ENCODE data around the gene U2AF1L4. TPM values are rescaled to one million over a fixed set of nuclear protein-coding genes. Genes with fewer than 3 reads are reported as not detected.

Gene U2AF1L4
- total and polyA plus RNA-seq, 7 donors: 12.7 to 53.5 (median 18.2) TPM

DNA sequence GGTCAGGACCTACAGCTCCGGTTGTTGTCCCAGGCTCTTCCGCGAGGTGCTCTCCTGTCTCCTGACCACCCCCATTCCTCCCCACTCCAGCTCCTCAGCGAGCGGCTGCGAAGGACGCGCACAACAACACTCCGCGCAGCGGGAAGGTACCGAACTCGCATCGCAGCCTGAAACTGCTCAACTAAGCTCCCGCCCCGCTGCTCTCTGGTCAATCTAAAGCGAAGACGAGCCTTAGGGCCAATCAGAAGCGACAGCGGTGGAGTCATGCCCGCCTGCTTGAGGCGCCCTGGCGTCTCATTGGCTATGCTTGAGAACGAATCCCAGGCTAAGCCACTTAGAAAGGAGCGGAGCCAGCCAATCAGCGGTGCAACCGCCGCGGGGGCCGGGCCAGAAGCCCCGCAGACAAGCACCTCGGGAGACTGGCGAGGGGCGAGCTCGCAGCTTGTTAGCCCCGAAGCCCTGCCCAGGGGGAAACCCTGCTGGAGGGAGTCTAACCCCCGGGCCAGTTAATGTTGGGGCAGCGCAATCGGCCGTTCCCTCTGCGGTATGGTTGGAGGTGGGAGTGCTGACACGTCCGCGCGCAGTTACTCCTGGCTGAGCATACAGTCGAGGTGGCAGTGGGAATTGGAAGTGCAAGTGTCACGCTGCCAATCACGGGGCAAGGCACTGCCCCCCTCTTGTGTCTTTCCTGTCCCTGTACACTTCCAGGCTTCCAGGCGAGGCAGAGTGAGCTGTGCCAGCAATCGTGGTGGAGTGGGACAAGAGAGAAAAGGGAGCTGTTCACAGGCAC is 42.8 kb downstream of the U2AF1L4 start:
- H3K36me3 ChIP-seq: no peaks in the 10 kb centered on the region
- peak overlapping the region; percentile 48 to 64 (median 53) for H3K4me3 ChIP-seq
- TF ChIP-seq, protein P1, sequence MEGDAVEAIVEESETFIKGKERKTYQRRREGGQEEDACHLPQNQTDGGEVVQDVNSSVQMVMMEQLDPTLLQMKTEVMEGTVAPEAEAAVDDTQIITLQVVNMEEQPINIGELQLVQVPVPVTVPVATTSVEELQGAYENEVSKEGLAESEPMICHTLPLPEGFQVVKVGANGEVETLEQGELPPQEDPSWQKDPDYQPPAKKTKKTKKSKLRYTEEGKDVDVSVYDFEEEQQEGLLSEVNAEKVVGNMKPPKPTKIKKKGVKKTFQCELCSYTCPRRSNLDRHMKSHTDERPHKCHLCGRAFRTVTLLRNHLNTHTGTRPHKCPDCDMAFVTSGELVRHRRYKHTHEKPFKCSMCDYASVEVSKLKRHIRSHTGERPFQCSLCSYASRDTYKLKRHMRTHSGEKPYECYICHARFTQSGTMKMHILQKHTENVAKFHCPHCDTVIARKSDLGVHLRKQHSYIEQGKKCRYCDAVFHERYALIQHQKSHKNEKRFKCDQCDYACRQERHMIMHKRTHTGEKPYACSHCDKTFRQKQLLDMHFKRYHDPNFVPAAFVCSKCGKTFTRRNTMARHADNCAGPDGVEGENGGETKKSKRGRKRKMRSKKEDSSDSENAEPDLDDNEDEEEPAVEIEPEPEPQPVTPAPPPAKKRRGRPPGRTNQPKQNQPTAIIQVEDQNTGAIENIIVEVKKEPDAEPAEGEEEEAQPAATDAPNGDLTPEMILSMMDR (IDR thresholded peaks at IDR 0.05): no peak
- TF ChIP-seq EP300 (IDR thresholded peaks at IDR 0.05) (no peak), POLR2AphosphoS5 (IDR thresholded peaks at IDR 0.05) (peak in 3 of 4 donors; percentile 6 to 77 (median 13)), POLR2A (IDR thresholded peaks at IDR 0.05) (no peak)
- peak; percentile 98 for DNase-seq
- H3K9me3 ChIP-seq: no peaks in the 10 kb centered on the region
- intact Hi-C loops (cut with DNase I): loop anchor here (2.0 to 5.0 kb wide), 2 partner anchors 14 to 60 kb away; partner anchors contain the start of gene ETV2
- 0% methylated on average over 50 of the region's 50 CpGs for WGBS, 2 donors
- peaks cover 0 to 12% (median 12%) of the 10 kb centered on the region in 4 donors for H3K4me1 ChIP-seq
- peaks cover 0 to 20% (median 0%) of the 10 kb centered on the region in 3 donors for H3K27me3 ChIP-seq
- peak overlapping the region in 3 of 4 donors; percentile 34 to 59 (median 44) for H3K27ac ChIP-seq

DNA sequence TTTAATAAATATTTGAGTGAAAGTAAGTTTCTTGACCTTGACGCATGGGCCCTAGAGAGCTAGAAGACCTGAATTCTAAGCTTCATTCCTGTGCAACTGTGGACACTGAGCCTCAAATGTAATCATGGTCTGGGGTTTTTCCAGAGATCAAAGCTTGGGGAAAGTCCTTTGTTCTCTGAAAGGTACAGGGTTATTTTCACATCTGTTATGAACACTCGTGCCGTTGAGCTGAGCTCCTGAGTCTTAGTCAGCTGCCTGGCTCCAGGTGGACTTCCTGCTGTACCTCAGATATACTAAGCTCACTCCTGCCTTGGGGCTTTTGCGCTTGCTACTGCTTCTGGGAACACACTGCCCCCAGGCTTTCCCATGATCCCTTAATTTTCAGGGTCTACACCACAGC is 48.4 kb downstream of the U2AF1L4 start:
- H3K4me3 ChIP-seq: no peak overlapping the region
- H3K27me3 ChIP-seq: no peaks in the 10 kb centered on the region
- H3K36me3 ChIP-seq: no peaks in the 10 kb centered on the region
- intact Hi-C loops (cut with DNase I): no loop called here
- DNase-seq: no peak
- no peak for TF ChIP-seq POLR2A (IDR thresholded peaks at IDR 0.05)
- TF ChIP-seq, protein P1 (IDR thresholded peaks at IDR 0.05): no peak
- TF ChIP-seq EP300 (IDR thresholded peaks at IDR 0.05): no peak
- TF ChIP-seq POLR2AphosphoS5 (IDR thresholded peaks at IDR 0.05): no peak
- WGBS, 2 donors: 65% methylated on average over 4 of the region's 4 CpGs
- peaks cover 0 to 3% (median 1%) of the 10 kb centered on the region in 4 donors for H3K4me1 ChIP-seq
- H3K9me3 ChIP-seq: no peaks in the 10 kb centered on the region
- H3K27ac ChIP-seq: no peak overlapping the region

DNA sequence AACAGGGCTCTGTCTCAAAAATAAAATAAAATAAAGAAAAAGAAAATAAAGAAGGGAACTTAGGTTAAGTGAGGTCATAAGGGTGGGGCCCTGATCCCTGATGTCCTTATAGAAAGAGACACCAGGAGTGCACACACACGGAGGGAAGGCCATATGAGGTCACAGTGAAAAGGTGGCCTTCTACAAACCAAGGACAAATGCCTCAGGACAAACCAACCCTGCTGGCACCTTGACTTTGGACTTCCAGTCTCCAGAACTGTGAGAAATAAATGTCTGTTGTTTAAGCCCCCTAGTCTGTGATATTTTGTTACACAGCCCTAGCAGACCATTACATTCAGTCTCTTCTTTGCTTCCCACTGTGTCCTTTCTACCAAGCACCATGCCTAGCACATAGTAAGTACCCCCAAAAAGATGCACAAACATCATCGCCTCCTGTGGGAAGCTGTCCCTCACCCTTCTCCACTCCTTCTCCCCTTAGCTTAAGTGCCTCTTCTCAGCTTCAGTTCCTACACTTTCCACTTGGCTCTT is 49.3 kb downstream of the U2AF1L4 start:
- Histone ChIP-seq H3K9me3 (no peaks in the 10 kb centered on the region), H3K27me3 (no peaks in the 10 kb centered on the region), H3K27ac (no peak overlapping the region), H3K4me1 (no peaks in the 10 kb centered on the region), H3K4me3 (no peak overlapping the region), H3K36me3 (no peaks in the 10 kb centered on the region)
- TF ChIP-seq, protein P1 (IDR thresholded peaks at IDR 0.05): no peak
- TF ChIP-seq POLR2A (IDR thresholded peaks at IDR 0.05) (no peak), EP300 (IDR thresholded peaks at IDR 0.05) (no peak), POLR2AphosphoS5 (IDR thresholded peaks at IDR 0.05) (no peak)
- intact Hi-C loops (cut with DNase I): loop anchor here (2.0 kb wide), 1 partner anchor 123 kb away; no protein-coding TSS in a partner anchor
- WGBS, 2 donors: 70 to 87% methylated on average over 2 of the region's 2 CpGs
- no peak for DNase-seq

DNA sequence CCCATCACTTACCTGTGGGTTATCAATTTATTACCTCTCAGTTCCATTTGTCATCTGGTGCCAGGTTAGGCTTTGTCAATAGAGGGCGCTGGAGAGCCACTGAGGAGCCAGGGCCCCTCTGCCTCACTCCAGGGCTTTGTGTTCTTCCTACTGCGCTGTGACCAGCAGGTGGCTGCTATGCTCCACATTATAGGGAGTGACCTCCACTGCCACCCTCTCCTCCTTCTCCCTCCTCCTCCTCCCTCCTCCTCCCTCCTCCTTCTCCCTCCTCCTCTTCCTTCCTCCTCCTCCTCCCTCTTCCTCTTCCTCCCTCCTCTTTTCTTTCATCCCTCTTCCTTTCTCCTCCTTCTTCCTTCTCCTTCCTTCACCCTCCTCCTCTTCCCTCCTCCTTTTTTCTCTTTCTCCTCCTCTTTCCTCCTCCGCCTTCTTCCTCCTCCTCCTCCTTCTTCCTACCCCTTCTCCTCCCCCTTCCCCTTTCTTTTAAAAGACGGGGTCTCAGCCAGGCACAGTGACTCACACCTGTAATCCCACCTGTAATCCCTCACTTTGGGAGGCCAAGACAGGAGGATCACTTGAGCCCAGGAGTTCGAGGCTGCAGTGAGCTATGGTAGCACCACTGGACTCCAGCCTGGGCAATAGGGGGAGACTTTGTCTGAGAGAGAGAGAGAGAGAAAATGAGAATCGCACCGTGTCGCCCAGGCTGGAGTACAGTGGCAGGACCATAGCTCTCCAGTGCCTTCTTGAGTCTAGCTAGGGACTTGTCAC is 51.2 kb downstream of the U2AF1L4 start:
- H3K4me1 ChIP-seq: no peaks in the 10 kb centered on the region
- H3K4me3 ChIP-seq: no peak overlapping the region
- DNase-seq: peak; percentile 93
- WGBS, 2 donors: 35 to 38% methylated on average over 8 of the region's 8 CpGs
- intact Hi-C loops (cut with DNase I): loop anchor here (1.0 to 2.0 kb wide), 3 partner anchors 22 to 237 kb away; no protein-coding TSS in a partner anchor
- H3K27ac ChIP-seq: no peak overlapping the region
- H3K36me3 ChIP-seq: no peaks in the 10 kb centered on the region
- no peaks in the 10 kb centered on the region for H3K27me3 ChIP-seq
- H3K9me3 ChIP-seq: no peaks in the 10 kb centered on the region
- TF ChIP-seq POLR2AphosphoS5 (IDR thresholded peaks at IDR 0.05) (peak in 1 of 4 donors; percentile 10), EP300 (IDR thresholded peaks at IDR 0.05) (no peak), POLR2A (IDR thresholded peaks at IDR 0.05) (no peak)
- TF ChIP-seq, protein P1 (IDR thresholded peaks at IDR 0.05): peak; percentile 96 to 99 (median 97)

Measured in sigmoid colon (tissue), 7 donors.